Measurements from ENCODE around the gene COBLL1. TPM values are rescaled to one million over a fixed set of nuclear protein-coding genes. Genes with fewer than 3 reads are reported as not detected.

Gene COBLL1
- total and polyA plus RNA-seq, 4 donors: 16.3 to 114 (median 36.4) TPM

DNA sequence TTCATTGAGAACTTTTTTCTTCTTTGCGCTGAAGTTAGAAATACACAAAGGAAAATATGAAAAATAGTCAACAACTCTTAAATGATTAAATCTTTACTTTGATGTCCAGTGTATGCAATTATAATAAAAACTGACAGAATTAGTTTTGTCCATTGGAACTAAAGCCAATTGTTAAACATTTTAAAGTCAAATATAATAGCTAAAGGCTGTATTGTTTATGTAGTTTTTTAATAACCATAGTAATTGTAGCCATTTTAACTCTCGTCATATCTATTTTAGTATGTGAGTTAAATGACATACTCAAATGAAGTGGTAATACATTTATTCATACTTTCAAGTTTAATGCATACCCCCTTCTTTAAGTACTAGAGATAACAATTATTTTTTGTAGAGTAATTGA lies 4.7 kb upstream of the COBLL1 start:
- Histone ChIP-seq H3K9me3 (ENCODE audit: control insufficient read depth in 4 of 4, low read length in 3 of 4) (no peaks in the 10 kb centered on the region), H3K27me3 (ENCODE audit: control insufficient read depth in 4 of 4, insufficient read depth in 4 of 4, low read length in 3 of 4) (no peaks in the 10 kb centered on the region), H3K4me3 (ENCODE audit: low read depth in 1 of 3, low read length in 3 of 3) (no peak overlapping the region), H3K4me1 (ENCODE audit: control insufficient read depth in 4 of 4, insufficient read depth in 4 of 4, low read length in 3 of 4) (peaks cover 0 to 17% (median 14%) of the 10 kb centered on the region in 4 donors), H3K9ac (ENCODE audit: low read depth in 1 of 2, low read length in 2 of 2) (no peak overlapping the region), H3K36me3 (ENCODE audit: control insufficient read depth in 4 of 4, insufficient read depth in 3 of 4, low read depth in 1 of 4, low read length in 3 of 4) (no peaks in the 10 kb centered on the region), H3K27ac (ENCODE audit: low read depth in 1 of 2, low read length in 2 of 2) (no peak overlapping the region)
- TF ChIP-seq GABPA (IDR thresholded peaks at IDR 0.05 in 1 of 2, conservative IDR thresholded peaks at IDR 0.05 in 1 of 2): no peak
- TF ChIP-seq, protein P1, sequence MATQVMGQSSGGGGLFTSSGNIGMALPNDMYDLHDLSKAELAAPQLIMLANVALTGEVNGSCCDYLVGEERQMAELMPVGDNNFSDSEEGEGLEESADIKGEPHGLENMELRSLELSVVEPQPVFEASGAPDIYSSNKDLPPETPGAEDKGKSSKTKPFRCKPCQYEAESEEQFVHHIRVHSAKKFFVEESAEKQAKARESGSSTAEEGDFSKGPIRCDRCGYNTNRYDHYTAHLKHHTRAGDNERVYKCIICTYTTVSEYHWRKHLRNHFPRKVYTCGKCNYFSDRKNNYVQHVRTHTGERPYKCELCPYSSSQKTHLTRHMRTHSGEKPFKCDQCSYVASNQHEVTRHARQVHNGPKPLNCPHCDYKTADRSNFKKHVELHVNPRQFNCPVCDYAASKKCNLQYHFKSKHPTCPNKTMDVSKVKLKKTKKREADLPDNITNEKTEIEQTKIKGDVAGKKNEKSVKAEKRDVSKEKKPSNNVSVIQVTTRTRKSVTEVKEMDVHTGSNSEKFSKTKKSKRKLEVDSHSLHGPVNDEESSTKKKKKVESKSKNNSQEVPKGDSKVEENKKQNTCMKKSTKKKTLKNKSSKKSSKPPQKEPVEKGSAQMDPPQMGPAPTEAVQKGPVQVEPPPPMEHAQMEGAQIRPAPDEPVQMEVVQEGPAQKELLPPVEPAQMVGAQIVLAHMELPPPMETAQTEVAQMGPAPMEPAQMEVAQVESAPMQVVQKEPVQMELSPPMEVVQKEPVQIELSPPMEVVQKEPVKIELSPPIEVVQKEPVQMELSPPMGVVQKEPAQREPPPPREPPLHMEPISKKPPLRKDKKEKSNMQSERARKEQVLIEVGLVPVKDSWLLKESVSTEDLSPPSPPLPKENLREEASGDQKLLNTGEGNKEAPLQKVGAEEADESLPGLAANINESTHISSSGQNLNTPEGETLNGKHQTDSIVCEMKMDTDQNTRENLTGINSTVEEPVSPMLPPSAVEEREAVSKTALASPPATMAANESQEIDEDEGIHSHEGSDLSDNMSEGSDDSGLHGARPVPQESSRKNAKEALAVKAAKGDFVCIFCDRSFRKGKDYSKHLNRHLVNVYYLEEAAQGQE (IDR thresholded peaks at IDR 0.05): no peak
- no peak for TF ChIP-seq SP1 (IDR thresholded peaks at IDR 0.05)
- TF ChIP-seq RAD21 (IDR thresholded peaks at IDR 0.05): no peak
- TF ChIP-seq FOXA1 (IDR thresholded peaks at IDR 0.05): no peak
- TF ChIP-seq, protein P2, sequence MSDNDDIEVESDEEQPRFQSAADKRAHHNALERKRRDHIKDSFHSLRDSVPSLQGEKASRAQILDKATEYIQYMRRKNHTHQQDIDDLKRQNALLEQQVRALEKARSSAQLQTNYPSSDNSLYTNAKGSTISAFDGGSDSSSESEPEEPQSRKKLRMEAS (IDR thresholded peaks at IDR 0.05): no peak
- TF ChIP-seq, protein P3, sequence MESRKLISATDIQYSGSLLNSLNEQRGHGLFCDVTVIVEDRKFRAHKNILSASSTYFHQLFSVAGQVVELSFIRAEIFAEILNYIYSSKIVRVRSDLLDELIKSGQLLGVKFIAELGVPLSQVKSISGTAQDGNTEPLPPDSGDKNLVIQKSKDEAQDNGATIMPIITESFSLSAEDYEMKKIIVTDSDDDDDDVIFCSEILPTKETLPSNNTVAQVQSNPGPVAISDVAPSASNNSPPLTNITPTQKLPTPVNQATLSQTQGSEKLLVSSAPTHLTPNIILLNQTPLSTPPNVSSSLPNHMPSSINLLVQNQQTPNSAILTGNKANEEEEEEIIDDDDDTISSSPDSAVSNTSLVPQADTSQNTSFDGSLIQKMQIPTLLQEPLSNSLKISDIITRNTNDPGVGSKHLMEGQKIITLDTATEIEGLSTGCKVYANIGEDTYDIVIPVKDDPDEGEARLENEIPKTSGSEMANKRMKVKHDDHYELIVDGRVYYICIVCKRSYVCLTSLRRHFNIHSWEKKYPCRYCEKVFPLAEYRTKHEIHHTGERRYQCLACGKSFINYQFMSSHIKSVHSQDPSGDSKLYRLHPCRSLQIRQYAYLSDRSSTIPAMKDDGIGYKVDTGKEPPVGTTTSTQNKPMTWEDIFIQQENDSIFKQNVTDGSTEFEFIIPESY (IDR thresholded peaks at IDR 0.05): no peak
- TF ChIP-seq HNF4A (conservative IDR thresholded peaks at IDR 0.05): no peak
- TF ChIP-seq, protein P4, sequence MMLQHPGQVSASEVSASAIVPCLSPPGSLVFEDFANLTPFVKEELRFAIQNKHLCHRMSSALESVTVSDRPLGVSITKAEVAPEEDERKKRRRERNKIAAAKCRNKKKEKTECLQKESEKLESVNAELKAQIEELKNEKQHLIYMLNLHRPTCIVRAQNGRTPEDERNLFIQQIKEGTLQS (IDR thresholded peaks at IDR 0.05): no peak
- TF ChIP-seq EGR1 (IDR thresholded peaks at IDR 0.05; ENCODE audit: low read depth in 2 of 2): no peak
- TF ChIP-seq FOXA2 (IDR thresholded peaks at IDR 0.05): no peak
- TF ChIP-seq, protein P5, sequence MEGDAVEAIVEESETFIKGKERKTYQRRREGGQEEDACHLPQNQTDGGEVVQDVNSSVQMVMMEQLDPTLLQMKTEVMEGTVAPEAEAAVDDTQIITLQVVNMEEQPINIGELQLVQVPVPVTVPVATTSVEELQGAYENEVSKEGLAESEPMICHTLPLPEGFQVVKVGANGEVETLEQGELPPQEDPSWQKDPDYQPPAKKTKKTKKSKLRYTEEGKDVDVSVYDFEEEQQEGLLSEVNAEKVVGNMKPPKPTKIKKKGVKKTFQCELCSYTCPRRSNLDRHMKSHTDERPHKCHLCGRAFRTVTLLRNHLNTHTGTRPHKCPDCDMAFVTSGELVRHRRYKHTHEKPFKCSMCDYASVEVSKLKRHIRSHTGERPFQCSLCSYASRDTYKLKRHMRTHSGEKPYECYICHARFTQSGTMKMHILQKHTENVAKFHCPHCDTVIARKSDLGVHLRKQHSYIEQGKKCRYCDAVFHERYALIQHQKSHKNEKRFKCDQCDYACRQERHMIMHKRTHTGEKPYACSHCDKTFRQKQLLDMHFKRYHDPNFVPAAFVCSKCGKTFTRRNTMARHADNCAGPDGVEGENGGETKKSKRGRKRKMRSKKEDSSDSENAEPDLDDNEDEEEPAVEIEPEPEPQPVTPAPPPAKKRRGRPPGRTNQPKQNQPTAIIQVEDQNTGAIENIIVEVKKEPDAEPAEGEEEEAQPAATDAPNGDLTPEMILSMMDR (IDR thresholded peaks at IDR 0.05; ENCODE audit: low read depth, low read length, missing input control): no peak
- no peak for TF ChIP-seq JUND (IDR thresholded peaks at IDR 0.05)
- no peak for TF ChIP-seq YY1 (IDR thresholded peaks at IDR 0.05)
- TF ChIP-seq NR2F2 (IDR thresholded peaks at IDR 0.05): no peak
- TF ChIP-seq HNF4G (IDR thresholded peaks at IDR 0.05): no peak
- TF ChIP-seq RXRA (IDR thresholded peaks at IDR 0.05): no peak
- no peak for TF ChIP-seq TAF1 (conservative IDR thresholded peaks at IDR 0.05)
- WGBS: 96% methylated on average over 2 of the region's 2 CpGs
- no peak for DNase-seq (ENCODE audit: low spot score)
